ENCODE results near the gene FMN2.

FMN2 gene

DNA sequence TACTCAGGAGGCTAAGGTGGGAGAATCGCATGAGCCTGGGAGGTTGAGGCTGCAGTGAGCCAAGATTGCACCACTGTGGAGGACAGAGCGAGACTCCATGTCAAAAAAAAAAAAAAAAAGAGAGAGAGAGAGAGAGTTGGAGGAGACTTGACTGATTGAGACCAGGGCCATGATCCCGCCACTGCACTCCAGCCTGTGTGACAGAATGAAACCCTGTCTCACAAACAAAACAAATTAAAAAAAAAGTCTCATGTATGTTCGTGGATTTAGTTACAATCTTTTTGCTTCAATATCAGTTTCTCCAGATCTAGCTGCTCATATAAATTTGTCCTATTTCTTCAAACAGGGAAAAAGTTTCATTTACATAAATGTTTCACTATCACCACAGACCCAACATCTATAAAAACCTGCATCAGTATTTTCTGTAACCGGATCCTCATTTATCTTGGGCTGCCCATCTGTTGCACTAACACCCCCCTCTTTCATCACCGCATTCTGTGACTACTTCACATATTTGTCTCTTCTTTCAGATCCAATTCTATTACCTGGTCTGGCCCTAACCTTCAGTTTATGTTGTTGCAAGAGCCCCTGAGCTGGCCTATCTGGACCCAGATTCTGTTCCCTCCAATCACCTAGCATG is 393.2 kb downstream of the FMN2 start:
- DNase-seq (ENCODE audit: low read depth in 2 of 3, low spot score in 1 of 3), result no peak

DNA sequence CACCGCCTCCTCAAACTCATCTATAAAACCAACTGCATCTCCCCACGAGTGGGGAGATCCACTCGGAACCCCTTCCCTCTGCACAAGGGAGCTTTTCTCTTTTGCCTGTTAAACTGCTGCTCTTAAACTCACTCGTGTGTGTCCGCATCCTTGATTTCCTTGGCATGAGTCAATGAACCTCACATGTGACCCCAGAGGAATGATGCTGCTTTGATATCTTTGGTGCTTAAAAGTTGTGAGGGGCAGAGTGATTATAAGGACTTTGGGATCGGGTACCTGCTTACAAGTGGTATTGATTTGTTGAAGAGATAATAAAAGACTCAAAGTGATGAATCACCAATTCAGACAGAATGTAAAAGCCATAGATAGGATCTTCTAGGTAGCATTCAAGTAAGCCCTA is 394.9 kb downstream of the FMN2 start:
- no peak for DNase-seq (ENCODE audit: low read depth in 2 of 3, low spot score in 1 of 3)

DNA sequence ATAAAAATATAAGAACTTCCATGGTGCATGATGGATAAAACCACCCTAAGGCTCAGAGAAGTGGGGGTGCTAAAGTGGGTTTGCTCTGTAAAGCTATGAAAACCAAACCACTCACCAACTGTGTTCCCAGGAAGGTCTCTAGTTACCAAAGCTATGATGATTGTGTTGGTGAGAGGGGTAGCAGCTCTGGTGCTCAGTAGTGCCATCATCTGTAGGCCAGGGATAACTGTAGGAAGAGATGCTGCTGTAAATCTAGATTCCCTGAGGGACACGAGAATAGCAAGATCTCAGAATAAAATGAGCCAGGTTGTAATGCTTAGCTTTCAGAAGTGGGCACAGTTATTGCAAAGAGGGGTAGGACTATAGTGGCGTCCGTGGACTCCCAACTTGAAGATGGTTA is 395.8 kb downstream of the FMN2 start:
- DNase-seq (ENCODE audit: low read depth in 2 of 3, low spot score in 1 of 3), result no peak

DNA sequence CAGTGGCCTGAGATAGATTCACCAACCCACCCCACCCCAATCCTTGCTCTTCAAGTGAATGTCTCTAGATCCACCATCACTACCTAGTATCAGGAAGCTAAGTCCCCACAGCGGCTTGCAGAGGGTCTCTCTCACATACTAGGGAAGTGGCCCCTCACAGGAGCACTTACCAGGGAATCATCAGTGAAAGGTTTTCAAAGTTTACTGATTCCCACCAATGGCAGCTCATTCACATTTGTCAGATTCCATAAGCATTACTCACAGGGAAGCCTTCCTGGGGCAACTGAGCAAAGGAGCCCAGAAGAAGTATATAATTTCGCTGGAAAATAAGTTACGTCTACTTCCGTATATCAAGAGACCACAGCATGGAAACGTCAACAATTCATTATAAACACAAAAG is 399.5 kb downstream of the FMN2 start:
- DNase-seq (ENCODE audit: low read depth in 2 of 3, low spot score in 1 of 3), result no peak

DNA sequence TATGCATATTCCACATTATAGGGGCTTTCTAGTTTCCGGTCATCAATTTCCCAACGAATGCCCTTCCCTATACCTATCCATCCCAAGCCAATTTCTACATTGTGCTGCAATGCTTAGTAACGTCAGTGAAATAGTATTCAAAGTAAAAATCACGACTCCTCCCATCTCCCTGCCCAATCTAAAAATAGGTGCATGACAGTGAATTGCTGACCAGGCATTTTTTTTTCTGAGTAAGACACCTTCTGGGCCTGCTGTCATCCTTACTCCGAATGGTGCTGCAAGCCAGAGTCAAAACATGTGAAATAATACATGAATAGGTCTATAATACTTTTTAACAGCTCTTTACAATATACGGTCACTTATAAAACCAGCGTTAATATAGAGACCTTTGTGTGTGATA is 400.1 kb downstream of the FMN2 start:
- DNase-seq (ENCODE audit: low read depth in 2 of 3, low spot score in 1 of 3), result no peak

DNA sequence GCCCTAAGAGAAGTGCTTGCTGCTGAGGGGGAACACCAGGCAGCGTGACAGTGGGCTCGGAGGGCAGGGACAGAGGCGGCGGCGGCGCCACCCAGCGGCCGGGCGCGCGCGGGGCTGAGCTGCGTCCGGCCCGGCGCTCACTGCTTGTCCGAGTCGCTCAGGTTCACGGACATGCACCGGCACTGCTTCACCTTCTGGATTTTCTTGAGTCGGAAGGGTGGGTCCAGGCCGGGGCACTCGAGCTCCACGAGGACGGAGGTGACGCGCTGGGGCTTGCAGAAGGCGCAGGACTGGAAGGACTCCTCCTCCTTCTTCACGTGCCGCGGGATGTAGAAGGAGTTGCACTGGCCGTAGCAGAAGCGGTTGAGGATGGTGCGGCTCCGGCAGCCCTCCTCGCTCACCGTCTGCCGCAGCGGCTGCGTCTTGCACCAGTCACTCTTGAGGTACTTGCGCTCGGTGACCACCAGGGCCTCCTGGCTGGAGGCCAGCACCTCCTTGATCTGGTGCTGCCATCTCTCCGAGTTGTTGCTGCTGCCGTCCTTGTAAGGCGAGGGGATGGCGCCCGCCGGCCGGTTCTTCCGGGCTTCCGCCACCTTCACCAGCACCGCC is 401.3 kb downstream of the FMN2 start:
- DNase-seq (ENCODE audit: low read depth in 2 of 3, low spot score in 1 of 3), result no peak

DNA sequence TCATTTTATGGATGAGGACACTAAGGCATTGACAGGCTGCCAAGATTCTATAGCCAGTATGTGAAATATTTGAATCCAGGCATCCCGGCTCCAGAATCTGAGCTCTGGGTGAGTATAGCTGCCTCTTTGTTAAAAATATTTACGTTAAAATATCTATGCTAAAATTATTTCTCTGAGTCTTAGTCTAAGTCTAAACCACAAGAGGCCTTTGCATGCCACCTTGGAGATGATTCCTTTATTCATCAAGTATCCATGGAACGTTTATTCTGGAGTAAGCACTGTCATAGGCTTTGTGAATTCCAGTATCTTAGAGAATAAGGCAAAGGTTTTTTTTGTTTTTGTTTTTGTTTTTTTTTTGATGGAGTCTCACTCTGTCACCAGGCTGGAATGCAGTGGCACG is 403.9 kb downstream of the FMN2 start:
- no peak for DNase-seq (ENCODE audit: low read depth in 2 of 3, low spot score in 1 of 3)

DNA sequence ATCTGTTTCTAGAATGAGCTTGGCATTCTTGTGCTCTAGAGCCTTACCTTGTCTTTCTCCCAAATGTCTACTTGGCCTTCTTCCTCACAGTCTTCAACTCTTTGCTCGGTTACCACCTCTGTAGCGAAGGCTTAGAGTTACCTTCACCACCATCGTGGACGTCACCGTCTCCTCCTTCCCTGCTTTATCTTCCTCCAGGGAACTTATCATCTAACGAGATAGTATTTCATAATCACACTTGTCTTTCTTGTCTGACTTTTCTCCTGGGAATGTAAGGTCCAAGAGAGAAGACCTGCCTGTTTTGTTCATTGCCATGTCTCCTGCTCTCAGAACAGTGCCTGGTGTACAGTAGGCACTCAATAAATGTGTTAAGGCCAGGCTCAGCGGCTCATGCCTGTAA is 404.7 kb downstream of the FMN2 start:
- no peak for DNase-seq (ENCODE audit: low read depth in 2 of 3, low spot score in 1 of 3)

DNA sequence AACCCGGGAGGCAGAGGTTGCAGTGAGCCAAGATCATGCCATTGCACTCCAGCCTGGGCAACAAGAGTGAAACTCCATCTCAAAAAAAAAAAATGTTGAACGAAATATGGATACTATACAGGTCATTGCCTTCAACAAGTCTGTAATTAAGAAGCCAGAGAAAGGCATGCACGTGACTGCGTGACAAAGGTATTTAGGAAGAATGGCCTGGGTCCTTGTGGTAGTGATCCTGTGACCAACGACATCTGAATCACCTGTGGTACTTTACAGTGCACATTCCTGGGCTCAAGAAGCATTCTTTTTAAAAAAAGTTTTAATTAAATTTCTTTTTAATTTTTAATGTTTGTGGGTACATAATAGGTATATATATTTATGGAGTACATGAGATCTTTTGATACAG is 405.3 kb downstream of the FMN2 start:
- no peak for DNase-seq (ENCODE audit: low read depth in 2 of 3, low spot score in 1 of 3)

DNA sequence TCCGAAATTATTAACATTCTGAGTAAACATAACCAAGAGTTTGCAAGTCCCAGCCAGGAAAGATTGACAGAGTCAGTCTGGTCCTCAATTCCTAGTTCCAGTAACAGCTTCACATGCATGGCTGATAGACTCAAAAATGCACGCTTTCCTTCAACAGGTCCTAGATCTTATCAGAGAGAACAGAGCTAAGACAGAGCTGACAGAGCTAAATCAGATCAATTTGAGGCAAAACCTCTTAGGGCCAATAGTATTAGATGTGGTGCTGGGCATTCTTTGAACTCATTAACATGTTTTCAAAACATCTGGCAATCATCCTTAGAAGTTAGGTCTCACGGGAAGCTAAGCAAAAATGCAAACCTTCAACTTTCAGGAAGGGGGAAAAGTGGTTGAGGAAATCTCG is 406.2 kb downstream of the FMN2 start:
- no peak for DNase-seq (ENCODE audit: low read depth in 2 of 3, low spot score in 1 of 3)

DNA sequence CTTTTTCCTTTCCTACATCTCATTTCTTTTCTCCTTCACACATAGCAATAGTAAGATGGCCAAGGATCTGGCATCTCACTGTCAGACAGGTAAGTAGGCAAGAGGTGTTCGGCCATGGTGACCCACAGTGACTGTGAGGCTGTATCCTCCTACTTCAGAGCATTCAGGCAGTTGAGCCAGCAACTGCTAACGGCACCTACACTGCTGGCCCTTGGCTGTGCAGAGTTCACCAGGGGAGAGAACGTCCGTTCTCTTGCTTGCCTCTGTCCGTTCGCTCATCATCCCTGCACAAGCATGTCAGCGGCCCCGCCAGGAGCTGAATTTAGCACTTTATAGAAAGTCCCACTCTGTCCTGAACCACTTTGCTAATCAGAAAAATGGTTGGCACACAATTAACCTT is 406.7 kb downstream of the FMN2 start:
- no peak for DNase-seq (ENCODE audit: low read depth in 2 of 3, low spot score in 1 of 3)

DNA sequence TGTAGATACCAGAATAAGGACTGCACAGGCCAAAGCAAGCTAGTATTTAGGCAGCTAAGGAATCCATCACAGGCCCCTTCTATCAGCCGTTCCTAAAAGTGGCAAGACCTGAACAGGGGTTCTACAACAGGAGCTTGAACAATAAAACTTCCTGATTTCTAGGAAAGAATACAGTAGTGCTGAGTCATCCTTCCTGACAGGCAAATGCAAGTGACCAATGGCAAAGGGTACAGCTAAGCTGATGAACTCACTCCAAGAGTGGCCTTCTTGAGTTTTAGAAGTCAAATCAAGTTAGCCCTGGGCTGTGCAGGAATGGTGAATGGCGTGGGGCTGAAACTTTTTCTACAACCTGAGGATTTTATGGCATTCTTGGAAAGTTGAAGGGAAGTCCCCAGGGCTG is 407.3 kb downstream of the FMN2 start:
- no peak for DNase-seq (ENCODE audit: low read depth in 2 of 3, low spot score in 1 of 3)

DNA sequence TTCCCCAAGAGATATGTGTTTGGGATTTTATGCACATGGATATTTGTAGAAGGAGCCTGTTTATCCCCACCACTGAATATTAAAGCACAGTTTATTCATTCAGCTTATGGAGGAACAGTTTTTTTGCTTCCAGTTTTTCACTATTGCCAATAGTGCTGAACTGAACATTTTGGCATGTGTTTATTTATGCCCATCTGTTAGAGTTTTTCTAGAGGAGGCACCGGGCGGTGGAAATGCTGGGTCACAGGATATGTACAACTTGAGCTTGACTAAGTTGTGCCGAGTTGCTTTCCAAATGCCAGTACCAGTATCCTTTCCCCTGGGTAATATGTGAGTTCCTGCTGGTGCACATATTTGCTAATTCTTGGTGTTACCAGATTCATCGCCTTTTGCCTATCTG is 409.0 kb downstream of the FMN2 start:
- no peak for DNase-seq (ENCODE audit: low read depth in 2 of 3, low spot score in 1 of 3)

DNA sequence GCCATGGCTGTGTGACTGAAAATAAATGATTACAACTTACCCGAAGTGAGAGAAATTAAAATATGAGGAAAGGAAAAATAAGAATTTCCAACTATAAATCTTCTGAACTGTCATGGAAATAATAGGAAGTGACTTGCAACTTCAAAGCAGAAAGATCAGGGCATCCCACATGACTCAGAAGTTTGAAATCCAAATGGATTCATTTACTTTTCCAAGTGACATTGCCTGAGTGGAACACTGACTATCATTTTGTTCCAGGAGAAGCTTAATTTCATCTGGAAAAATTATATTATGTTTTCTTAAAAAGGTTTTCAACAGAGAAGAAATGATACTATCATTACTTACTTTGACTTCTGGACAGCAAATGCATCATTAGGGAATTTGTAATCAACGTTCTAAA is 409.4 kb downstream of the FMN2 start:
- no peak for DNase-seq (ENCODE audit: low read depth in 2 of 3, low spot score in 1 of 3)

DNA sequence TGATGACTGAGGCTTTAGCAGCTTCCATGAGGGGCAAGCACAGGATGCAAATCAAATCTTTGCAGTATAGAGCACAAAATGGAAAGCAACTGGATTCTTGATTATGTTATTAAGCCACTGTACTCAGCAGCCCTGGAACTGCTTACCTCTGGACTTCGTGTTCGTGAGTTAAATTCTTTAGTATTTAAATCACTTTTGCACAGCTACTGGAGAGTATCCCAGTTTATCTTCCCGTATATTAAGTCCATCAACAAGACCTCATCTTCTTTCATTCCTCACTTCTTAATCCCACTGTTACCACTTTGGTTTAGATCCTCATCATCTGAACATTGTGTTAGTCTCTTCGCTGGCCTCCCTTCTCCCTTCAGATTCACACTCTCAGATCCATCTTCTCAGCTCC is 411.4 kb downstream of the FMN2 start:
- DNase-seq (ENCODE audit: low read depth in 2 of 3, low spot score in 1 of 3), result no peak

DNA sequence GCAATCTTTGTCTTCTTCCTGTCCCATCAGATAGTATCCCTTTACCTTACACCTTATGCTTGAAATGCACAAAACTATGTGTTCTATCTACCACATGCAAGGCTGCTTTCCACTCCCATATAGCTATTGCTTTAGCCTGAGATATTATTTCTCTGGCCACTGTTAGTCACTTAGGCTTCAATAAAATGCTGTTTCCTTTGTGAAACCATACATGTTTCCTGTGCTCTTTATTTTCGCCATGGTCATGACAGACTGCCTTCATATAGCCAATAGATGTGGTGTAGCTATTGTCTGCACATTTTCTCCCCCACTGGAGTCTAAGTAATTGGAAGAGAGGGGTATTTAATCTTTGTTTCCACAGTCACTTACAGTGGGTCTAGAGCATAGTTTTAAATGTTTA is 411.9 kb downstream of the FMN2 start:
- DNase-seq (ENCODE audit: low read depth in 2 of 3, low spot score in 1 of 3), result no peak

DNA sequence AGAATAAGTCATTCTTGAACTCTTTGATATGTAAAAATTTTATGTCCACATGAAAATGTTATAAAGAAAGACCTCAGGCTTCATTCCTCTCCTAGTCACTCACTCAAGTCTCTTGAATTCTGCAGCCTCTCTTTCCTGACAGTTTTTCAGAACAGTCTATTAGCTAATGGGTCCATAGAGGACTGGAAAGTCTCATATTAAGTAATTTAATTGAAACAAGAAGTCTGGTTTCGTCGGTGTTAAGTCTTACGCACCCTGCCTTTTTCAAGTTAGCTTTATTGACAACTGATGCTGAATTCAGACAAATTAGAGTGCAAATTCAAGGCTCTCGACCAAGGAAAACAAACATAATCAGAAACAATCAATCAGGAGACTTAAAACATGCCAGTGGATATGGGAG is 414.5 kb downstream of the FMN2 start:
- DNase-seq (ENCODE audit: low read depth in 2 of 3, low spot score in 1 of 3), result no peak

DNA sequence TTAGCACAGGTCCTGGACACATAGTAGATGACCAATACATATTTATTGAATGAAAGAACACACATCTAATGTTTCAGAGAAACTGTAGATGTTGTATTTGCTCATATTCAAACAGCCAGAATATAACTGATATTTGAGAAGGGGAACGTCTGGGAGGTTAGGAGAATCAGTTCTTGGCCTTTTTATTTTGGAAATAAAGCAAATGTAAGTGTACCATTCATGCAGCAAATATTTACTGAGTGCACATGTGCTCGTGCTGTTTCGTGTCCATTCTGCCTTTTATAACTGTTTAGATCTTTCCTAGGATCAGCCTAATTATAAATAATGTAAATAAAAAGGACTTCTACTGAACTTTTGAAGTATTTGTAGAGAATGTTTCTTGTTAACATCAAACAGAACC is 416.5 kb downstream of the FMN2 start:
- DNase-seq (ENCODE audit: low read depth in 2 of 3, low spot score in 1 of 3), result no peak

DNA sequence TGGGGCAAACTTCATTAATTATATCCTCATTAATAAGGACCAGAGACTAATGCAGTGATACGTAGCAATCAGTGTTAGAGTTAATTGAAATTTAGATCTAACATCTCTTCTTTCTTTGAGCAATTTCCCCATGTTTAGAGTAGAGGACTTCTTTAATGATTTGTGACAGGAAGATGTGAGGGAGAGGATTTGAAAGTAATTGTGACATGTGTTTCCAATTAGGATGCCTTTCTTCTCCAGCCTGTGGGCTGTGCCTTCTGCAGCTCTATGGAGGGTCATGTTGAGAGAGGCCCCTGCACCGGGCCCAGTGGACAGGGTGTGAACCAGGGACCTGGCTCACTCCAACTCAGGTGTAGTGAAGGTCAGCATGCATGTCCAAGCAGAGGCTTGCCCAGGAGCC is 417.3 kb downstream of the FMN2 start:
- DNase-seq (ENCODE audit: low read depth in 2 of 3, low spot score in 1 of 3), result no peak

DNA sequence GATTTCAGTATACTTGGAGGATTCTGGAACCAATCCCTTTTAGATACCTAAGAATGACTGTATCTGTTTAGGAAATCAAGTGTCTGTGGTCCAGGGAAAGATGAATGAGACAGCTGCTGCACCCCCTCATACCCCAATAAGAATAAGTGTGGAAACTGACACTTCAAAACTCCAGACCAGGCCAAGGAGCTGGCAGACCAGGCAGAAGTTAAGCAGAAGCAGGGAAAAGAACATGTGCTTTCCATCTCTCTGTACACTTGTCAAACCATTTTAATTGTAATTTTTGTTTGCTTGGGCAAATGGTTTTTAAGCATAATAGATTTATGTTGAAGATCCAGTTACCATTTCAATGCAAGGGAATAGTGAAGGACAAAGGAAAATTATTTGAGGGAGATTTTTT is 420.1 kb downstream of the FMN2 start:
- DNase-seq (ENCODE audit: low read depth in 2 of 3, low spot score in 1 of 3), result no peak

DNA sequence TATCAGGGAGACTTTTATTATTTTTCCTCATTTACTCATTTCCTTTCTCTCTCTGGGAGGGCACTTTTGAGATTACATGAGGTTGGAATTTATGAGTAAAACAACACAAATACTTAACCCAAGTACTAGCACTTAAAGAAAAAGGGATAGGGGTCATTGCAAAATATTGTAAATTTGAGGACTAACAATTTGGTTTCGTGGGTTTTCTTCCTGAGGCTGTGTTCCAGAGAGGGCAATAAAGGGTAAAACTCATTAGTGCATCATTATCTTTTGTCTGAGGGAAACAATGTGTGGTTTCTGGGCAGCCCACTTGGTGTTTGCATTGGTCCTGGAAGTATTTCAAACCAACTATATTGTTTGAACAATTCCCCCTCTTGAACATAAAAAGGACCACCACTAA is 423.8 kb downstream of the FMN2 start:
- DNase-seq (ENCODE audit: low read depth in 2 of 3, low spot score in 1 of 3), result no peak

DNA sequence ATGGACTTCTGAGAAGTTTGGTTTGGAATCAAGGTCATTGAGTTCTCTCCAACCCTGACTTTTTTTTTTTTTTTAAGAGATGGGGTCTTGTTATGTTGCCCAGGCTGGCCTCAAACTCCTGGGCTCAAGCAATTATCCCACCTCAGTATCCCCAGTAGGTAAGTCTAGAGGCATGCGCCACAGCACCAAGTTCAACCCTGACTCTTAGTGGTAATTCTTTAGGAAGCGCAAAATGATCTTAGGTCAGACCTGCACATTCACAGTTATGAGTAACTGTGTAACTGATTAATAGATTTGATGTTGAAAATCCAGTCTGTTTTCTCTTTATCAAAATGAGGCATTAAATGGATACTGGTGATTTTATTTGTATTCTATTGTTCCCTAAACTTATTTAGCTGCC is 424.4 kb downstream of the FMN2 start:
- no peak for DNase-seq (ENCODE audit: low read depth in 2 of 3, low spot score in 1 of 3)

DNA sequence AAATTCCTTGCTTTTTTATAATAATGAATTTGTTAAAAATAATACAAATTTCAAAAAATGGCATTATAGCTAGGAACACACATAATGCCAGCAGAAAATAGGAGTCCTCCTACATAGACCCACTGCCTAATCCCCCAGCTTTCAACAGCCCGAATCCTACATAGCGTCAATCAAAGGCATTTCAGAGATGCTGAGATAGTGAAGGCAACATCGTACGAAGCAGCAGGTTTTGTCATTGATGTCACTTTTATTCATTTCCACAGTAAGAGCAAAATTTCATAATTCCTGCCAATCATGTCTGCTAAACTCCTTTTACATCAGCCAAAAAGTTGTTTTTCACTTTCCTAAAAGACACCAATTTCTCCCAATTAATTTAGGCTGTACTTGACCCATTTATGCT is 426.2 kb downstream of the FMN2 start:
- DNase-seq (ENCODE audit: low read depth in 2 of 3, low spot score in 1 of 3), result no peak

Measured in stimulated activated CD4-positive, alpha-beta T cell treated with anti-CD3 and anti-CD28 coated beads, Interleukin-12 subunit alpha, Interleukin-12 subunit beta, amount 100 ng/mL, for 48 hours (primary cell).